ENCODE results near the gene CCL28. TPM values are rescaled to one million over a fixed set of nuclear protein-coding genes. Genes with fewer than 3 reads are reported as not detected.

Gene CCL28
- total RNA-seq, 4 donors from 2014 or later, result 1.2 to 3.7 (median 2.2) TPM

DNA sequence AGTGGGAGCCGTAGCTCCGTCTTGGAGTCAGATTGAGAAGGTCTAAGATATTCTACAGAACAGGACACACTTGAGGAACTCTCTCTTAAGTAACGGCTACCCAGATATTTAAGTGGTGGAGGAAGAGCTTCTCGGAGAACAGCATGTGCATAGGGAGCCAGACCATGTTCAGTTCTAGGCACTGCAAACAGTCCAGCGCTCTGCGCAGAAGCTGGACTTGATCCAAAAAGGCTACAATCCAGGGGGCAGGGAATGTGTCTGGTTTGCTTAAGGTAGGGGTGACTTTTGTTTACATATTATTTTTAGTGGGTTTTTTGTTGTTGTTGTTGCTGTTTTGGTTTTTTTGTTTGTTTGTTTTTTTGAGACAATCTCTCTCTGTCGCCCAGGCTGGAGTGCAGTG, 16.8 kb upstream of the CCL28 start:
- TF ChIP-seq, protein P1, sequence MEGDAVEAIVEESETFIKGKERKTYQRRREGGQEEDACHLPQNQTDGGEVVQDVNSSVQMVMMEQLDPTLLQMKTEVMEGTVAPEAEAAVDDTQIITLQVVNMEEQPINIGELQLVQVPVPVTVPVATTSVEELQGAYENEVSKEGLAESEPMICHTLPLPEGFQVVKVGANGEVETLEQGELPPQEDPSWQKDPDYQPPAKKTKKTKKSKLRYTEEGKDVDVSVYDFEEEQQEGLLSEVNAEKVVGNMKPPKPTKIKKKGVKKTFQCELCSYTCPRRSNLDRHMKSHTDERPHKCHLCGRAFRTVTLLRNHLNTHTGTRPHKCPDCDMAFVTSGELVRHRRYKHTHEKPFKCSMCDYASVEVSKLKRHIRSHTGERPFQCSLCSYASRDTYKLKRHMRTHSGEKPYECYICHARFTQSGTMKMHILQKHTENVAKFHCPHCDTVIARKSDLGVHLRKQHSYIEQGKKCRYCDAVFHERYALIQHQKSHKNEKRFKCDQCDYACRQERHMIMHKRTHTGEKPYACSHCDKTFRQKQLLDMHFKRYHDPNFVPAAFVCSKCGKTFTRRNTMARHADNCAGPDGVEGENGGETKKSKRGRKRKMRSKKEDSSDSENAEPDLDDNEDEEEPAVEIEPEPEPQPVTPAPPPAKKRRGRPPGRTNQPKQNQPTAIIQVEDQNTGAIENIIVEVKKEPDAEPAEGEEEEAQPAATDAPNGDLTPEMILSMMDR (IDR thresholded peaks at IDR 0.05; ENCODE audit: low read depth), result no peak

DNA sequence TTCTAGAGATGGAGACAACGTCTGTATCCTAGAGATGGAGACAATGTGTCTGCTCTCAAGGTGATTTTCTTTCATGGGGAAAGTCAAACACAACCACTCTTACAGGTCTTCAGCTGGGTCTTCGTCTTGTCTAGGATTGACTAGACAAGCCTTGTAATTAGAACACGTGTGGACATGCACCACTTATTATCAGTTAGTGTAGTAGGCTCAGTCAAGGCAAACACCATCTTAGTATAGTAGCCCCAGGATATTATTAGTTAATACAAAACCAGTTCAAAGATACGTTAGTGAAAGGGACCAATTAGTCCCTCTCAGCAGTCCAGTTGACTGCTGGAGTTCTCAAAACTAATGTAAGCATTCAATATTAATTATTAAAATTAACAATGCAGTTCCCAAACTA, 15.1 kb upstream of the CCL28 start:
- TF ChIP-seq, protein P1 (IDR thresholded peaks at IDR 0.05; ENCODE audit: low read depth), result no peak

DNA sequence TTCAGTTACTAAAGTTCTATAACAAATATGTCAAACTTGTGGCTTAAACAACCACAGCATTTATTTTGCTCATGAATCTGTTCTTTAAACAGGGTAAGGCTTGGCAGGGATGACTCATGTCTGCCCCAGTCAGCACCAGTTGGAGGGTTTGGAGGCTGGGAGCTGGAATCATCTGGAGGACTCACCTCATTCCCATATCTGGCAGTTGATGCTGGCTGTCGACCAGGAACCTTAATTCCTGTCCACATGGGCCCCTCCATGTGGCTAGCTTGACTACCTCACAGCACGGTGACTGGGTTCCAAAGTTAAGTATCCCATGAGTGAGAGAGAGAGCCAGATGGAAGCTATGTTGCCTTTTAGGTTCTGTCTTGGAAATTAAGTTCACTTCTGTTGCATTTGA, 13.8 kb upstream of the CCL28 start:
- TF ChIP-seq, protein P1 (IDR thresholded peaks at IDR 0.05; ENCODE audit: low read depth), result no peak

DNA sequence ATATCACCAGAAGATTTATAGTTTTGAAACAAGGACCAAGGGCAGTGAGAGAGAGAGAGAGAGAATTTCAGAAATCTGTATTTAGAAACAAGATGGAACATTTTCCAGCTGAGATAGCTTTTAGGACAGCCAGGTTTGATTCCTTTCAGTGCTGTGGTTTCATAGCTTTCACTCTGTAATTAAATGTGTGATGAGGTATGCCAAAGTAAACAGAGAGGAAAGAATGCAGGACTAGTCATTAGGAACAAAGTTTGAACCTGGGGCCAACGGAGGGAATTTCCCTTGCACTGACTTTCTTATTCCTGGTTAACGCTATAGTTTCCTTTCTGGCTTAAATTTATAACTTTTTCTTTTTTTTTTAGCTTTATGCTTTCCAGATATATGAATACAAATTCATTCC, 10.0 kb upstream of the CCL28 start:
- TF ChIP-seq, protein P1 (IDR thresholded peaks at IDR 0.05; ENCODE audit: low read depth), result no peak

DNA sequence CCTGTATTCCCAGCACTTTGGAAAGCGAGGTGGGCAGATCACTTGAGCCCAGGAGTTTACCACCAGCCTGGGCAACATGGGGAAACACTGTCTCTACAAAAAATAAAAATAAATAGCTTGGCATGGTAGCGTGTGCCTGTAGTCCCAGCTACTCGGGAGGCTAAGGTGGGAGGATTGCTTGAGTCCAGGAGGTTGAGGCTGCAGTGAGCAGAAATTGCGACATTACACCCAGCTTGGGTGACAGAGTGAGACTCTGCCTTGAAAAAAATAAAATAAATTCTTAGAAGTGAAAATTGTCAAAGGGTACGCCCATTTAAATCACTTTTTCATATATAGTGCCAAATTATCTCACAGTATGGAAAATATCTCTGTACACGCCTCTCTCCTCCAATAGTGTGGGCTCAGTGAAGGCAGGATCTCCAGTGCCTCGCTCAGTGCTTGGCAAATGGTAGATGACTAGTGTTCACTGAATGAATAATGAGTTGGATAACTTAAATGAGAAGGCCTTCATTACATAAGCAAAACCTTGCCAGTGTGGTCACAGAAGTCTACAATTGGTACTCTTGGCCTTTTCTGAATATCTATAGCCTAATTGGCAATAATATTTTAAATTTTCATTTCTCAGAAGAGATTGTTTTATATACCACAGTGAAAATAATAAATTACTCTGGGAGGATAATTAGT, 9.4 kb upstream of the CCL28 start:
- TF ChIP-seq, protein P1 (IDR thresholded peaks at IDR 0.05; ENCODE audit: low read depth), result no peak

DNA sequence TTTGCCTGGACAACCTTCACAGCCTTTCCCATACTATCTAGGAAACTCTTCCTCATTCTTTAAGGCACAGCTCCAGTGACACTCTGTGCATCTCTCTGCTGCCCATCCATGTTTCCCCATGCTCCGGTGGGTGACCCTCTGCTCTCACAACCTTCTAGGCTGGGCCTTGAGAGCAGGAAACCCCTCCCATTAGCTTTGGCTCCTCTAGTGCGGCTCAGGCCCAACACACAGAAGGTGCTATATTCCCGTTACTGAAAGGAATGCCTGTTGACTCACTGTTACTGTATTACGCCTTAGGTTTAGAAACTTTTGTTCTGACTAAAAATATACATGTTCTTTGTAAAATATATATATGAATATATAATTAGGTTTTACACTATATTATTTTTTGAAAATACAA, 8.1 kb upstream of the CCL28 start:
- TF ChIP-seq, protein P1 (IDR thresholded peaks at IDR 0.05; ENCODE audit: low read depth), result no peak

DNA sequence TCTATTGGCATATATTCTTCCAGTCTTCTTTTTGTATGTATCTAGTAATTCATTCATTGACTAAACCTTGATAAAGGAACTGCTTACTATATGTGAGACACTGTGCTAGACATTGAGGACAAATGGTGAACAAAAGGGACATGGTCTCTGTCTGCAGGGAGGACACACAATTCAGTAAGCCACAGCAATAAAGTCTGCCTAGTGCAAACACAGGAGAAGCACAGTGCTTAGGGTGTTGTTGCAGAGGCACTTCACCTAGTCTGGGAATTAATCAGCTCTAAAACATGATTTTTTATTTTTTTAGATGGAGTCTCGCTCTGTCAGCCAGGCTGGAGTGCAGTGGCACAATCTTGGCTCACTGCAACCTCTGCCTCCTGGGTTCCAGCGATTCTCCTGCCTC, 6.4 kb upstream of the CCL28 start:
- TF ChIP-seq, protein P1 (IDR thresholded peaks at IDR 0.05; ENCODE audit: low read depth), result no peak

Measured in subcutaneous adipose tissue (tissue), 4 donors.